HT1080 (cell line): ENCODE measurements around the gene RTP4. TPM values are rescaled to one million over a fixed set of nuclear protein-coding genes. Genes with fewer than 3 reads are reported as not detected.
A peak's percentile ranks its signal among the peaks of the same experiment; 100 is the strongest.
"Not testable (repeated sequence)": the region's sequence is repeated elsewhere in the genome, so short reads cannot be mapped to it uniquely, and the experiment has no call there.

Experiments
- DNase-seq: peaks from one replicate; pipeline ENCODE4 v3.0.0-alpha.2; 2015; ENCODE audit warnings: low read depth
- total RNA-seq: library from RNA; depleted of rRNA; stranded (reverse); fragments of >200 nt; shearing (Covaris generic); gene quantifications from 2 replicates; pipeline ENCODE4 v1.2.3, GENCODE V29; 2014; rRNA removed

Gene RTP4
- total RNA-seq, 1 experiment from 2014 or later = 0.26 TPM

DNA sequence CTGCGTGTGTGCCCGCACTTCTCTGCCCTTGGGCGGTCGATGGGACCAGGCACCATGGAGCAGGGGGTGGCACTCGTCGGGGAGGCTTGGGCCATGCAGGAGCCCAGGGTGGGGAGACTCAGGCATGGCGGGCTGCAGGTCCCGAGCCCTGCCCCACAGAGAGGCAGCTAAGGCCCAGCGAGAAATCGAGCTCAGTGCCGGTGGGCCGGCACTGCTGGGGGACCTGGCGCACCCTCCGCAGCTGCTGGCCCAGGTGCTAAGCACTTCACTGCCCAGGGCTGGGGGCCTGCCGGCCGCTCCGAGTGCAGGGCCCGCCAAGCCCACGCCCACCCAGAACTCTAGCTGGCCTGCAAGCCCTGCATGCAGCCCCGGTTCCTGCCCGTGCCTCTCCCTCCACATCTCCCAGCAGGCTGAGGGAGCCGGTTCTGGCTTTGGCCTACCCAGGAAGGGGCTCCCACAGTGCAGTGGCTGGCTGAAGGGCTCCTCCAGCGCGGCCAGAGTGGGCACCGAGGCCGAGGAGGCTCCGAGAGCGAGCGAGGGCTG, 553 bp upstream of the RTP4 start:
- no peak for DNase-seq

DNA sequence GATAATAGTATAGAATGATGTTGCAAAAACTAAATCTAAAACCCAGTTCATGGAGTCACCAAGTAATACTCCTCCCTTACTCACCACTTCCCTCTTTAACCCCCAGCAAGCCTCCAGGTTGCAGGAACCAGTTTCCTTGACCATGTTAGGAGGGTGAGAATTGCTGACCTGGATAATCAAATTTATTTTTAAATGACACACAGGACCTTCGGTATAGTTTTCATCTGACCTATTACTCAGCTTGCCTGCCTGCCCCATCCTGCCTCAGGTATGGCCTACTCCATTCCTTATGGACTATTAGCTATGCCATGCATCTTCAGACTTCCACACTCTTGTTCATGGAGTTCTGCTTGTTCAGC, 883 bp downstream of the RTP4 start:
- no peak for DNase-seq

DNA sequence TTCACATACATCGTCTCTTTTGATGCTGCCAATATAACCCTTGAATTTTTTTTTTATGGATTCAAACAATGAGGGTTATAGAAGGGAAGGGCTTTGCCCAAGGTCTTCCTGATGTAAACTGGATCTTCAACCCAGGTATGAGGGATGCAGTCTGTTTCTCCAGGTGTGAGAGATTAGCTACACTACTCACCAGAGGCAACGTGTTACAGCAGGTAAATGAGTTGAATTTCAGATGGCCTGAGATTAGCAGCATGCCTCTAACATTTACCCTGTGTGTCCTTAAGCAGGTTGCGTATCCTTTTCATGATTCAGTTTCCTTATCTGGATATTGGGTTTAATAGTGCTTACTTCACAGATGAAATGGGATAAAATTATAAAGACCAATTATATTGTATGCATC, 1.9 kb downstream of the RTP4 start:
- no peak for DNase-seq

DNA sequence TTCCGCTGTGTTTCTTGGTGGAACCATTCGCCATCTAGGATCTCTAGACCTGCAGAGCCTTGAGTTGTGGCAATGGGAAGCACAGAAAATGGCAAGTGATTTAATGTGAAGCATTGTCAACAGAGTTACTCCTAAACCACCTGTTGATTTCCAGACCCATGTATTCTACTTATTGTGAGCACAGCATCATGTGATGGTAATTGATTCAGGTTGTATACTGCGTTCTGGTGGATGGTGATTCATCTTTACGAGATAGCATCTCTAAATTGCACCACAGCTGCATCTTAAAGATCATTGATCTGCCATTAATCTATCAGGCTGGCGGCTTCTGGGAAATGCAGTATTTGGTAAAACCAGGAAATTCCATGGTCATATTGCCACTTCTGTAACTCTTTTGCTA, 7.4 kb downstream of the RTP4 start:
- no peak for DNase-seq

DNA sequence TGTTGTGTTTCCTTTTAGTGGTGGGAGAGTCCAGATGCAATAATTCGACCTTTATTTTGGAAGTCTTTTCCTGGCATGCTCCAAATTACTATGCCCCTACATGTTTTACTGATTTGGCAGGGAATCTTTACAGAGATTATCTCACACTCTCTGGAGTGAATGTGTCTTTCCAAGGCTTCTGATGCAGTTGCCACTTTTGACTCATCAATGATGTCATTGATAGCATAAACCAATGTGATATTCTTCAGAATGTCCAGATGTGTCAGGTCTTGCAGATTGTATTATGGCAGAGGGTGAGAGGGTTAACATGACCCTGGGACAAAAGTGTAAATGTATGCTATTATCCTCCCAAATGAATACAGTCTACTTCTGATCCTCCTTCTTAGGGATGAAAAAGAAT, 9.7 kb downstream of the RTP4 start:
- no peak for DNase-seq

DNA sequence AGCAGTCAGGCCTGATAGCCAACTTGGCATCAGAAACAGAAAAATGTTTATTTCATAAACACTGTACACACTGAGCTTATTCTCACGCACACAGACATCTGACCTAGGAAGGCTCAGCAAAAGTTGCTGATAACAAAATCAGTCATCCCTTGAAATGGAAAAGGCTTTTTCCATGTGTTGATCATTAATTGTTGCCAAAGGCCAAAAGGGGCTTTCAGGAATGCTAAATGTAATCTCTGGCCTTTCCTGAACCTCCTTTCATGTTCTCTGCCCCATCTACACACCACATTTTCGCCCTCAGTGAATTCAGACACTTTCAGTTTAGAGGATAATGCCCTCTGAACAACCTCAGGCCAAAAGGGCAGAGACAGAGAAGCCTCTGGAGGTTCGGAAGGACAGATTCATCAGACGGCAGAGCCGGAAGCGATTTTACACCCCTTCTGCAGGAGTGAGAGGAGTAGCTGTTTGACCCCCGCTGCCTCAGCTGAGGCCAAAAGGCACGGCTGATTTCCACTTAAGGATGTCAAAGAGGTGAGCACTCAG, 14.5 kb downstream of the RTP4 start:
- no peak for DNase-seq

DNA sequence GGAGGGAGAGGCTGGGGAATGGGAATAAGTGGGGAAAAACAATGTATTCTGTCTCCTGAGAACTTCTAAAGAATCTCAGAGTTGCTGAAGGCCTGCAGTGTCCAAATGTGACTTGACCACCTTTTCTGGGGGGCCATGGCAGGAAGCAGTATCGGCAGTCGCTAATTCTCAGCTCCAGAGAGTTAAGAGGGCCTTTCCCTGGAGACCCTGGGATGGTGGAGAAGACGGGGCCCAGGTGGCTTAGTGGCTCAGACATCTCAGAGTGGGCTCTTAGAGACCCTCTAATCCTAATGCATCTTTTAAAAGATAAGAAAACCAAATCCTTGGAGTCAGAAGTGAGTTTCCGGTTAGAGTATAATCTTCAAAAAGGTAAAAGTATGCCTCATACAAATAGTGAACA, 15.1 kb downstream of the RTP4 start:
- no peak for DNase-seq

DNA sequence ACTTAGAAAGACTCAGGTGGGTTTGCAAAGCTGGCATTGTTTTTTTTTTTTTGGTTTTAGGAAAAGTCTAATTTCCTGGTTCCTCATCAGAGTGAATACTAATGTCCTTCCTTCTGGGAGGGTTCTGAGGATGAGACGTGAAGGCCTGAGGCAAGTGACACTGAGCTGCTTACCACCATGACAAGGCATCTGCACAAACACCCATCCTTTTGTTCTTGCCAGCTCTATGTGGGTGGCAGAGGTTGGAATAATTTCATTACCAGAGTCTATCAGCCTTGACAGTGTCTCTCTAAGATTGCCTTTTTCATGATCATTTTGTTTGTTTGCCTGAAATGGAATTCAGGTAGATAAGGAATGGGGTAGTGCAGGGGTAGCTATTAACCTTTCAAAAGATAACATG, 17.1 kb downstream of the RTP4 start:
- DNase-seq = no peak

DNA sequence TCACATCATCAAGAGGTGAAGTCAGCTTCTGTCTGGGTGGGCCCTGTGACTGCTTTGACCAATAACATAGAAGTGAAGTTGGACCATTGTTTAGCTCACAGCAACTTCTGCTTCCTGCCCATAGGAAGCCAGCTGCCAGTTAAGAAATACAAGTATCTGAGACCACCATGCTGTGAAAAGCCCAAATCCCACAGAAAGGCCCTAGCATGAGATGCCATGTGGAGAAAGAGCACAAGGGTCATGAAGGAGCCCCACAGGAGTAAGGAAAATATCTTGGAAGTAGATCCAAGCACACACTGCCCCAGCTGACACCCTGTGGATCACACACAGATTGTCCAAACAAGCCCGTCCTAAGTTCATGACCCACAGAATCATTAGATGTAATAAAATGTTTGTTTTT, 28.5 kb downstream of the RTP4 start:
- no peak for DNase-seq

DNA sequence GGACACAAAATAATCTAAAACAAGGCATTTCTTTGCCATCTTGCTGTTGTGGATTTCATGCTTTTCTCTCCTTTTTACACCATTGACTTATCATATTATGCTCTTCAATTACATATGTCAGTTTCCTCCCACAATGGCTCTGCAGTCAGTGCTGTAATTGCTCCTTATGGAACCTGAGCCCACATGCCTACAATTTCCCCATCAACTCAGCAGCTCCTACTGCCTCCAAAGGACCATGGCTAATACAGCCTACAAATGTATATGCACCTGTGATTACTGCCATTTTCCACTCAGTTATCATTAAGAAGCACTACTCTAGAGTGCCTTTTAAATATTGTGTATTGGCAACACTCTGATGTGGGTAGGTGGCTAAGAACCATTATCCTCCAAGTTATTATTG, 30.8 kb downstream of the RTP4 start:
- no peak for DNase-seq

DNA sequence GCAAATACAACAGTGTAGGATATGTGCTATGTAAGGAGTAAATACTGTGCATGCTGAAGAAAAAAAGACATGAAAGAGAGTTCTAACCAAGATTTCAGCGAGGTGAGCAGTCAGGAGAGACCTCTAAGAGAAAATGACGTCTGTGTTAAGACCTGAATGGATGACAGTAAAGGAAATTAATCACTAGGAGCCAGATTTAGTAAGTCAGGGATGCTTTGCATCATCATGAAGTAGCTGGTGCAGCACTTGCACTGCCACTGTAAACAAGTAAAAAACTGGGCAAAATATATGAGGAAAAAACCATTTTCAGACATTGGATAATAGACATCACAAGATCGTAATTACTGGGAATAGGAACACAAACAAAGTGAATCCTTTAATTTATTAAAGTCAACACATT, 32.6 kb downstream of the RTP4 start:
- DNase-seq = peak; percentile 24

DNA sequence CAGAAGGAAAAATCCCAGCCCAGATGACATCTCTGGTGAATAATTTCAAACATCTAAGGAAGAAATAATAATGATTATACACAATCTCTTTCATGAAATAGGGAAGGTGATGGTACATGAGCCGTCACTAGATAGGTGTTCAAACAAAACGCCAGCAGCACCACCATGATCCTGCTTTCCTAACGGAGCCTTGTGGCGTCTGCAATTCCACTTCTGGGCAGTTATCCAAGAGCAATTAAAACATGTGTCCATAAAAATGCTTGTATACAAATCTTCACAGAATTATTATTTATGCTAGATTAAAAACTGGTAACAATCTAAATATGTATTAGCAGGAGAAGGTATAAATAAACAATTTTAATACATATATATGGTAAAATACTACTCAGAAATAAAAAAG, 33.7 kb downstream of the RTP4 start:
- DNase-seq = no peak

DNA sequence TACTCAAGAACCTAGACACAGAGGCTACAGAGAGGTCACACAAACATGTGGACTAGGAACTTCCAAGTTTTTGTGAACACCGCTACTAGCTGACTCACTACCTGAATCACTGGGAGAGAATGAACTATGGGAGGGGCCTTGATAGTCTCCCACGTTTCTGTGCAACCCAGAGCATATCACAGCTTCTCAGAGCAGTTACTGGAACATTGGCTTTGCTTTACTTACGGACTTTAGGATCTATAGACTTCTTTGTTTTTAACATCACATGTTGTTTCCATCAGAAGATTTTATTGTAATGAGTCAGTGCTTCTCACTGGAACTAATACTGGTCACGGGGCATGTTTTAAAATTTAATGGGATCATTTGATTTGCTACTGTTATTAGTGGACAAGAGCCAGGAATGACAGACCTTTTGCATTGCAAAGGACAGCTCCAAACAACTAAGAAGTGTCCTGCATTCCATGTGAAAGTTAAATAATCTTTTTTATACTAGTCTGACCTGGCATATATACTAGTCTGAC, 35.6 kb downstream of the RTP4 start:
- DNase-seq = peak; percentile 98

DNA sequence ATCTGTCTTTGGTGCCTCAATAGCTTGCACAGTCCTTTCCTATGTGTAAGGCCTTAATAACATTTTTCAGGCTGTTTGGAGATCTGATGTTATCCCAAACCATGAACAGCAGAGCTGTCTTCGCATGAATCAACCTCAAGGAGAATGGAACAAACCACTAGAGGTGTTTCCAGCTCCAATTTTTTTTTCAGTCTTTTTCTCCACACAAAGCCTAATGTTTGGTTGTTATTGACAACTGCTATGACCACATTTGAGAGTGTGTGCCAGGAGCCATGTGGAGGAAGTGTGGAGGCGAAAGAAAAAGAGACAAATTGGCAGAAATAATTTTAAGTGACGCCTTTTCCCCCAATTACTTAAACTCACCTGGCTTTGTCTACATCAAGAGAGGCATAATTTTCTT, 38.7 kb downstream of the RTP4 start:
- DNase-seq = peak; percentile 19

DNA sequence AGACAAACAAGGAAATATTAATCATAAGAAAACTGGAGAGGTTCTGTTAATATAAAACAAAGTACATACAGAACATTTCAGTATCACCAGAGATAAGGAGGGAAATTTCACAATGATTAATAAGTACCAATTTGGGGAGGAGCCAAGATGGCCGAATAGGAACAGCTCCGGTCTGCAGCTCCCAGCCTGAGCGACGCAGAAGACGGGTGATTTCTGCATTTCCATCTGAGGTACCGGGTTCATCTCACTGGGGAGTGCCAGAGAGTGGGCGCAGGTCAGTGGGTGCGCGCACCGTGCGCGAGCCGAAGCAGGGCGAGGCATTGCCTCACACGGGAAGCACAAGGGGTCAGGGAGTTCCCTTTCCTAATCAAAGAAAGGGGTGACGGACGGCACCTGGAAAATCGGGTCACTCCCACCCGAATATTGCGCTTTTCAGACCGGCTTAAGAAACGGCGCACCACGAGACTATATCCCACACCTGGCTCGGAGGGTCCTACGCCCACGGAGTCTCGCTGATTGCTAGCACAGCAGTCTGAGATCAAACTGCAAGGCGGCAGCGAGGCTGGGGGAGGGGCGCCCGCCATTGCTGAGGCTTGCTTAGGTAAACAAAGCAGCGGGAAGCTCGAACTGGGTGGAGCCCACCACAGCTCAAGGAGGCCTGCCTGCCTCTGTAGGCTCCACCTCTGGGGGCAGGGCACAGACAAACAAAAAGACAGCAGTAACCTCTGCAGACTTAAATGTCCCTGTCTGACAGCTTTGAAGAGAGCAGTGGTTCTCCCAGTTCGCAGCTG, 44.0 kb downstream of the RTP4 start:
- not testable (repeated sequence) for DNase-seq

Other genes starting within 250 kb of the RTP4 start
- gene RPL39L, start 228.9 kb upstream of the RTP4 start, total RNA-seq = not detected in 2 replicates
- gene RTP1, start 170.9 kb upstream of the RTP4 start, total RNA-seq = not detected in 2 replicates
- 1.3 TPM in 1 of 2 replicates, not detected in the other for gene MASP1, start 76.6 kb upstream of the RTP4 start, total RNA-seq